Hepatocyte (in vitro differentiated cells): ENCODE results near the gene RIMS1. TPM values are rescaled to one million over a fixed set of nuclear protein-coding genes. Genes with fewer than 3 reads are reported as not detected.

Experiments
- DNase-seq: peaks from one replicate; pipeline ENCODE4 v3.0.0-alpha.2; 2016; ENCODE audit warnings: low spot score
- H2AFZ ChIP-seq: fragments of 200-600 bp; sonication (generic); 2 replicates; pipeline ENCODE4 v1.6.0; 2016; ENCODE audit warnings: antibody characterized with exemption, mild to moderate bottlenecking
- H3K27ac ChIP-seq: fragments of 200-600 bp; sonication (generic); 2 replicates; pipeline ENCODE4 v1.5.1; 2016; ENCODE audit warnings: mild to moderate bottlenecking
- H3K27me3 ChIP-seq: fragments of 200-600 bp; sonication (generic); 2 replicates; pipeline ENCODE4 v1.6.1; 2016
- H3K36me3 ChIP-seq: fragments of 200-600 bp; sonication (generic); replicated peaks from 2 replicates; pipeline ENCODE4 v1.5.1; 2016; ENCODE audit warnings: low read depth; ENCODE audit not compliant: insufficient read depth
- H3K4me1 ChIP-seq: fragments of 200-600 bp; sonication (generic); 2 replicates; pipeline ENCODE4 v1.5.1; 2016; ENCODE audit warnings: mild to moderate bottlenecking, moderate library complexity; ENCODE audit not compliant: insufficient read depth
- H3K4me2 ChIP-seq: fragments of 200-600 bp; sonication (generic); 2 replicates; pipeline ENCODE4 v1.6.0; 2016
- H3K4me3 ChIP-seq: fragments of 200-600 bp; sonication (generic); 2 replicates; pipeline ENCODE4 v1.5.1; 2016; ENCODE audit warnings: mild to moderate bottlenecking
- H3K79me2 ChIP-seq: fragments of 200-600 bp; sonication (generic); 2 replicates; pipeline ENCODE4 v1.6.0; 2017; ENCODE audit warnings: mild to moderate bottlenecking
- H3K9me2 ChIP-seq: fragments of 200-600 bp; sonication (generic); replicated peaks from 2 replicates; pipeline ENCODE4 v1.6.0; 2017; ENCODE audit warnings: mild to moderate bottlenecking; ENCODE audit not compliant: insufficient read depth
- H3K9me3 ChIP-seq: fragments of 200-600 bp; sonication (generic); 2 replicates; pipeline ENCODE4 v1.5.1; 2016; ENCODE audit warnings: low read depth, mild to moderate bottlenecking
- H4K20me1 ChIP-seq: fragments of 200-600 bp; sonication (generic); 2 replicates; pipeline ENCODE4 v1.6.0; 2016; ENCODE audit warnings: mild to moderate bottlenecking; ENCODE audit not compliant: insufficient read depth, poor library complexity, severe bottlenecking
- CTCF ChIP-seq: fragments of 200-600 bp; sonication (generic); IDR thresholded peaks from 2 replicates; pipeline ENCODE4 v1.5.1; 2016; ENCODE audit warnings: antibody characterized with exemption, mild to moderate bottlenecking; ENCODE audit not compliant: poor library complexity
- EZH2 ChIP-seq: fragments of 200-600 bp; sonication (generic); IDR thresholded peaks from 2 replicates; pipeline ENCODE4 v1.6.1; 2016; ENCODE audit warnings: antibody characterized with exemption, mild to moderate bottlenecking, borderline replicate concordance
- EZH2phosphoT487 ChIP-seq: fragments of 200-600 bp; sonication (generic); IDR thresholded peaks from one replicate; pipeline ENCODE4 v1.6.1; 2018; ENCODE audit warnings: antibody characterized with exemption, mild to moderate bottlenecking, low read depth, moderate library complexity; ENCODE audit not compliant: unreplicated experiment, severe bottlenecking
- WGBS: methylation state at CpG from one replicate; pipeline ENCODE4 v1.1.6; 2016; ENCODE audit warnings: low lambda C conversion rate; ENCODE audit errors: missing lambda C conversion rate; 5-methylcytosine and 5-hydroxymethylcytosine counted together
- polyA plus RNA-seq: library from polyadenylated mRNA; unstranded; fragments of >200 nt; fragmentation: Nextera tagmentation; extraction: Ambion mirVana; gene quantifications from 2 replicates; pipeline ENCODE4 v1.2.1, GENCODE V29; 2016
- total RNA-seq: library from RNA; depleted of rRNA; stranded (reverse); fragments of >200 nt; gene quantifications from 2 replicates; pipeline ENCODE4 v1.2.3, GENCODE V29; 2014

Gene RIMS1
- total and polyA plus RNA-seq, 2 experiments from 2014 or later = 0.45 to 5.5 TPM

- 90% methylated on average over 1 of the region's 1 CpG for WGBS
- Histone ChIP-seq H4K20me1 (no peaks in the 10 kb centered on the region), H3K79me2 (no peaks in the 10 kb centered on the region), H3K4me2 (no peak overlapping the region), H3K9me2 (no peaks in the 10 kb centered on the region), H3K27ac (no peak overlapping the region), H3K36me3 (no peaks in the 10 kb centered on the region), H3K4me3 (no peak overlapping the region), H3K4me1 (no peaks in the 10 kb centered on the region), H3K9me3 (no peaks in the 10 kb centered on the region), H3K27me3 (no peaks in the 10 kb centered on the region), H2AFZ (no peak overlapping the region)
- DNase-seq = no peak
- TF ChIP-seq EZH2 = no peak
- no peak for TF ChIP-seq CTCF
- no peak for TF ChIP-seq EZH2phosphoT487
Measured at GRCh38 chr6:72094506-72094905, 208.2 kb downstream of the RIMS1 start.

- no peaks in the 10 kb centered on the region for H3K36me3 ChIP-seq
- H3K9me2 ChIP-seq = no peaks in the 10 kb centered on the region
- H3K4me3 ChIP-seq = no peak overlapping the region
- no peak overlapping the region for H3K27ac ChIP-seq
- no peak overlapping the region for H3K4me2 ChIP-seq
- no peaks in the 10 kb centered on the region for H3K9me3 ChIP-seq
- H2AFZ ChIP-seq = no peak overlapping the region
- H4K20me1 ChIP-seq = no peaks in the 10 kb centered on the region
- no peak for DNase-seq
- H3K79me2 ChIP-seq = no peaks in the 10 kb centered on the region
- no peaks in the 10 kb centered on the region for H3K27me3 ChIP-seq
- TF ChIP-seq EZH2 = no peak
- TF ChIP-seq CTCF = no peak
- TF ChIP-seq EZH2phosphoT487 = no peak
- no peaks in the 10 kb centered on the region for H3K4me1 ChIP-seq
Measured at GRCh38 chr6:72102561-72102960, 216.2 kb downstream of the RIMS1 start.

GRCh38 chr6:72111611-72112010 lies 225.3 kb downstream of the RIMS1 start:
- Histone ChIP-seq H3K4me2 (no peak overlapping the region), H4K20me1 (no peaks in the 10 kb centered on the region), H3K27me3 (no peaks in the 10 kb centered on the region), H3K79me2 (no peaks in the 10 kb centered on the region), H3K4me3 (no peak overlapping the region), H3K36me3 (no peaks in the 10 kb centered on the region), H3K27ac (no peak overlapping the region), H3K9me3 (no peaks in the 10 kb centered on the region), H3K9me2 (no peaks in the 10 kb centered on the region), H3K4me1 (no peaks in the 10 kb centered on the region), H2AFZ (no peak overlapping the region)
- no peak for TF ChIP-seq EZH2phosphoT487
- TF ChIP-seq CTCF = no peak
- no peak for TF ChIP-seq EZH2
- whole genome bisulfite sequencing = 49% methylated on average over 2 of the region's 2 CpGs
- DNase-seq = no peak

DNA sequence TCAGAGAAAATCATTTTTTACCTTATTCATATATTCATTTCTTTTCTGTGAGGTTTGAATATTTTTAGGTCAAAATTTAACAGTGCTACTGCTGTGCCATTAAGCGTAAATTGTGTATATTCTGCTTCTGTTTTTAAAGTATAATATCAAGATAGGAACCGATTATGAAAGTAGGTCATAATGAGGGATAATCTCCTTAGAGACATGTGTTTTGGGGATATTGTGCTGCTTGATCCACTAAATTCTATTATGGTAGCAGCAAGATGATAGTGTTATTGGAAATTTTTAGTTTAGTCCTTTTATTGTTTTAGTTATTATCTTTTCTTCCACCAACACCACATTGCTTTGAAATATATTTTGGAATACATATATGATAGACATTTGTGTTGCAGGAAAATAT lies 244.0 kb downstream of the RIMS1 start:
- H3K79me2 ChIP-seq = no peaks in the 10 kb centered on the region
- H3K27me3 ChIP-seq = no peaks in the 10 kb centered on the region
- no peaks in the 10 kb centered on the region for H3K4me1 ChIP-seq
- no peak for DNase-seq
- no peak overlapping the region for H2AFZ ChIP-seq
- WGBS = 91% methylated on average over 2 of the region's 2 CpGs
- H3K9me3 ChIP-seq = no peaks in the 10 kb centered on the region
- no peaks in the 10 kb centered on the region for H3K36me3 ChIP-seq
- TF ChIP-seq CTCF (no peak), EZH2 (no peak), EZH2phosphoT487 (no peak)
- no peak overlapping the region for H3K27ac ChIP-seq
- H3K4me3 ChIP-seq = no peak overlapping the region
- no peaks in the 10 kb centered on the region for H3K9me2 ChIP-seq
- H3K4me2 ChIP-seq = no peak overlapping the region
- no peaks in the 10 kb centered on the region for H4K20me1 ChIP-seq
